HG03469 (cell line): ENCODE results near the gene PACS2.

Experiments used
- ATAC-seq: cut with Tn5 transposase; IDR thresholded peaks from one replicate; pipeline ENCODE4 v1.9.1; 2021; ENCODE audit warnings: mild to moderate bottlenecking, moderate library complexity, moderate number of reproducible peaks; ENCODE audit not compliant: unreplicated experiment

PACS2 gene

GRCh38 chr14:105436891-105437722 is 122.6 kb downstream of the PACS2 start:
- ATAC-seq: no peak

DNA sequence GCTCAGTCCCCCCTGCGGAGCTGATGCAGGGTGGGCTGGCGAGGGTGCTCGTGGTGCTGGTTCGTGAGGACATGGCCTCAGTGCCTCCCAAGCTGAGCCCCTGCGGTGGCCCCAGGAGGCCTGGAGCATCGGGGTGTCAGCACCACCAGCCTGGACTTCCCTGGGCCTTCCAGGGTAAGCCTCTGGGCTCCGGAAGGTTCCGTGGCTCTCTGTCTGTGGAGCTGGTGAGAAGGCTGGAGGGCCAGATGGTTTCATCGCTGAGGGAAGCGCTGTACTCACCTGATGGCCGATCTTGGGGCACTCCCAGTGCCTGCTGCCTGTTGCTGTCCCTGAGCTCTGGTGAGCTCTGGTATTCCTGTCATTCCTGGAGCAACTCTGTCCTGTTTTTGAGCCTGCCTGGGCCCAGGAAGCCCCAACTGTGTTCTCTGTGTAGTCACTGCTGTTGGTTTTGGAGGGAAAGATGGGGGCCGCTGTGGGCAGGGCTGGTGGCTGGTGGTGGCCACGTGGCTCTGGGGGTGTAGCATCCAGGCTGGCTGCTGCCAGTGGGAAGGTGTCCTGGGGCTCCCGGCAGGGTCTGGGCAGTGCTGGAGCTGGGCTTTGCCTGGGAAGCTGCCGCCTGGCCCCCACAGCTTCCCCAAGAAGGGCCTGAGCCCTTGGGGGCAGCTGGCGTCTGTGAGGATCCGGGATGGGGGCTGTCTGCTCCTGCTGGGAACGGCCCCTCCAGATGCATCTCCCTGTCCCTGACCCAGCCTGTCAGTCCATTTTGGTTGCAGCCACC is 123.4 kb downstream of the PACS2 start:
- no peak for ATAC-seq

DNA sequence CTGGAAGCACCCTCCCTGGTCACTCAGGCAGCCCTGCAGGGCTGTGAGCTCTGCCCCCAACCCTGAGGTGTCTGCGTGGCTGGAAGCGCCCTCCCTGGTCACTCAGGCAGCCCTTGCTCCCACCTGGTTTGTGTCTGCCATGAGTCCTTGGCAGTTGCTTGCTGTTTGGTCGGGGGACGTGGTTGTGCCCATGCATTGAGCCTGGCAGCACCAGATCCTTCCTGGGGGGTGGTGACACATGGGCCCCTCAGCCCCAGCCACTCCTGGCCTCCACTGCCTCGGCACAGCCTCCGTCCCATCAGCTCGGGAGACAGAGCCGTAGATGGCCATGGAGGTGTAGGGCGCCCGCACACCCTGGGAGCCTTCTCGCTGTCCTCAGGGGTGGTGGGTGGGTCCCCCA is 124.6 kb downstream of the PACS2 start:
- ATAC-seq: no peak

- ATAC-seq: no peak
Observed at GRCh38 chr14:105439710-105440553, 125.4 kb downstream of the PACS2 start.

DNA sequence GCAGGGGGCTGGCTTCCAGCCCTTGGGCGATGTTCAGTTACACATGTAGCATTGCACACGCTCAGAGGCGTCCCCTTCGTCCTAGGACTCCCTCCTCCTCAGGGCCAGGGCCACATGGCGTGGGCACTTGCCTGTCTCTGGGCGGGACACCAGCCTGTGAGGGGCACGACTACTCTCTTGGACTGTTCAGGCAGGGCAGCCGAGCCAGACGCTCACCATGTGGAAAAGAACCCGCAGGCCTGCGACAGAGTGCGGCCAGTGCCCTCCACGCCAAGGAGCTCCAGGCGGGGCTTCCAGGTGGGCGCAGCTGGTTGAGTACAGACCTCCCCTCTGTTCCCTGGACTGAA is 126.0 kb downstream of the PACS2 start:
- ATAC-seq: no peak

GRCh38 chr14:105440992-105441391 is 126.4 kb downstream of the PACS2 start:
- ATAC-seq: no peak

- no peak for ATAC-seq
Observed at GRCh38 chr14:105442125-105442524, 127.6 kb downstream of the PACS2 start.

GRCh38 chr14:105442834-105443233 is 128.3 kb downstream of the PACS2 start:
- no peak for ATAC-seq

GRCh38 chr14:105444859-105445258 is 130.3 kb downstream of the PACS2 start:
- ATAC-seq: no peak

- no peak for ATAC-seq
Observed at GRCh38 chr14:105445290-105445689, 130.7 kb downstream of the PACS2 start.

DNA sequence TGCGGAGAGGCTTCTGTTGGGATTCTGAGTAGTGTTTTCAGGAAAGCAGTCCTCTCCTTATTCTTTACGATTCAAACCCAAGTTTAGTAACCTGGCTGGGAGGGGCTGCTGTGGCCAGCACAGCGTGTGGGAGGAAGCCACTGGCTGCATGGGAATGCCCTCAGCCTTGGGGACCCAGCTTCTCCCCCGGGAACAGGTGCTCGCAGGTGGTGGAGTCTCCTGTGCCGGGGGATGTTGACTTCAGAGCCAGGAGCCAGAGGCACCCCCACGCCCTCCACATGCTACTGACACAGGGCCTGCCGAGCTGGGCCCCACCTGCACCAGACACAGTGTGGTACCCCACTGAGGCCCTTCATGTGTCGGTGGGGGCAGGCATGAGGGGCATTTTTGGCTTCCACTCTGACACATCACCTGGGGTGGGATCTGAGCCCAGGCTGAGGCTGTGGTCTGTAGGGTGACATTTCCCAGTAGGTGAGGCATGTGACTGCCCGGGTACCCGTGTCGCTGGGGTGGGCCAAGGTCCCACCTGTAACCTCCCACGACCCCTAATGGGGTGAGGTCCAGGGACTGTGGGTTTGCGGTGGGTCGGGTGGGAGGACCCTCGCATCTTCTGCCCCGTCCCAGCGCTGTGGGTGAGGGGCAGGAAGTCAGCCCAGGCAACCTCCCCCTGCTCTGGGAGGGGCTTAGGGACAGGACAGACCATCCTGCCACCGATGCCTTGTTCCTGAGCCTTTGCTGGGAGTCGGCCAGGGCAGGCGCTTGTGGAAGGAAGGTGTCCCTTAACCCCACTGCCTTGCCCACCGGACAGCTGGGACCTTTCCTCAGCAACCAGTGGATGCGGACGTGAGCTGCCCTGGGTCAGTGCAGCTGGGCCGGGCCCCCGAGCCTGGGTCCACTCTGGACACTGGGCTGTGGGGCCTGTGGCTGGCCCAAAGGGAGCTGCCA is 131.6 kb downstream of the PACS2 start:
- no peak for ATAC-seq

GRCh38 chr14:105446971-105447370 is 132.4 kb downstream of the PACS2 start:
- ATAC-seq: no peak
